Measurements from ENCODE around the gene C15orf40.
"Not testable (repeated sequence)": the region's sequence is repeated elsewhere in the genome, so short reads cannot be mapped to it uniquely, and the experiment has no call there.

C15orf40 gene

GRCh38 chr15:83011271-83012075 lies at the start of gene C15orf40:
TSS of gene C15orf40 (minus strand) at chr15:83011639. CDS start at chr15:83011607, 32 bp downstream.
- TF ChIP-seq GATA1 (IDR thresholded peaks at IDR 0.05; ENCODE audit: low read depth, low read length) (no peak), POLR2A (IDR thresholded peaks at IDR 0.05; ENCODE audit: low read length) (peak; percentile 83)
- peak; percentile 92 to 94 for DNase-seq

- peak; percentile 19 to 25 for DNase-seq
Observed at GRCh38 chr15:83057696-83058376, 46.4 kb upstream of the C15orf40 start.

GRCh38 chr15:83057002-83057401 lies 45.6 kb upstream of the C15orf40 start:
- TF ChIP-seq POLR2A (IDR thresholded peaks at IDR 0.05; ENCODE audit: low read length): no peak
- DNase-seq: no peak

More at GRCh38 chr15:83057696-83058376, 46.4 kb upstream of the C15orf40 start:
- peak; percentile 24 for TF ChIP-seq POLR2A (IDR thresholded peaks at IDR 0.05; ENCODE audit: low read length)
- no peak for TF ChIP-seq GATA1 (IDR thresholded peaks at IDR 0.05; ENCODE audit: low read depth, low read length)

GRCh38 chr15:83053151-83053550 lies 41.7 kb upstream of the C15orf40 start:
- TF ChIP-seq POLR2A (IDR thresholded peaks at IDR 0.05; ENCODE audit: low read length) (no peak), GATA1 (IDR thresholded peaks at IDR 0.05; ENCODE audit: low read depth, low read length) (no peak)
- DNase-seq: no peak

DNA sequence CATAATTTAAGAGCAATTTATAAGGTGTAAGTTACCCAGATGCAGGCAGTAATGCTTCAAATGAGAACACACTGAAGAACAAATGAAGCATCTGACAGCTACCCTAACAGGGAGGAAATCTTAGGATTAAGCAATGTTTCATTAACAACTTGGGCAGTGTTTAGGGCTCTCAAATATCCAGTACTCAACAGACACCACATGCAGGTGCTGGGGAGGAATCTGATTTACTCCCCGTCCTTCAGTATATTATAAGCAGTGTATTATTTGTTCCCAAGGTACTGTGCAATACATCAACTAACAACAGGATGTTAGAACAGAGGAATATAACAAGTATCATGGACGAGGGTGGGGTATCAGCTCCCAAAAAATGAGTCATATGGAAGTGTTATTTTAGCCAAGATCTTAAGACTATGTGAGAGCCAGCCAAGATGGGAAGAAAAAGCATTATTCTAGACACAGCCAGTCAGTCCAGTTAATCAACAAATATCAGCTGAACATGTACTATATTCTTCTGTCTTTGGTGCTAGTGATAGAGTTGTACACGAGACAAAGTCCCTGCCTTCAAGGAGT lies 35.2 kb upstream of the C15orf40 start:
- TF ChIP-seq GATA1 (IDR thresholded peaks at IDR 0.05; ENCODE audit: low read depth, low read length): no peak
- DNase-seq: no peak

GRCh38 chr15:83044156-83044555 lies 32.7 kb upstream of the C15orf40 start:
- TF ChIP-seq POLR2A (IDR thresholded peaks at IDR 0.05; ENCODE audit: low read length) (no peak), GATA1 (IDR thresholded peaks at IDR 0.05; ENCODE audit: low read depth, low read length) (no peak)
- no peak for DNase-seq

DNA sequence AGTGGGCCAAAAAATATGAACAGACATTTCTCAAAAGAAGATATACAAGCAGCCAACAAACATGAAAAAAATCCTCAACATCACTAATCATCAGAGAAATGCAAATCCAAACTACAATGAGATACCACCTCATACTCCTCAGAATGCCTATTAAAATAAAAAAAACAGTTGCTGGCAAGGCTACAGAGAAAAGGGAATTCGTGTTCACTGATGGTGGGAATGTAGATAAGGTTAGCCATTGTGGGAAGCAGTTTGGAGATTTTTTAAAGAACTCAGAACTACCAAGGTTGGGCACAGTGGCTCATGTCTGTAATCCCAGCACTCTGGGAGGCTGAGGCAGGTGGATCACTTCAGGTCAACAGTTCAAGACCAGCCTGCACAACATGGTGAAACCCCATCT lies 27.8 kb upstream of the C15orf40 start:
- DNase-seq: no peak
- TF ChIP-seq GATA1 (IDR thresholded peaks at IDR 0.05; ENCODE audit: low read depth, low read length): no peak
- TF ChIP-seq POLR2A (IDR thresholded peaks at IDR 0.05; ENCODE audit: low read length): no peak

DNA sequence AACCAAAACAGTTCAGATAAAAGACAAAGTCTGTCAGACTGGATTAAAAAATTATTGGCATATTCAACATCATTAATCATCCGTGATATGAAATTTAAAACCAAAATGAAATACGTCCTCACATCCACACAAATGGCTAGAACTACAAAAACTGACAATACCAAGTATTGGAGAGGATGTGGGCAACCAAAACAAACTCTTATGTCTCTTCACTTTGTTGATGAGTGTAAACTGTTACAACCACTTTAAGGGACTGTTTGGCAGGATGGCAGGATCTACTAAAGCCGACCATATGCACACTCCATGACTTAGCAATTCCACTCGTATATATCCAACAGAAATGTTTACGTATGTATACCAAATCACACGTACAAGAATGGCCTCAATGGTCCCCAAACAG lies 24.8 kb upstream of the C15orf40 start:
- TF ChIP-seq GATA1 (IDR thresholded peaks at IDR 0.05; ENCODE audit: low read depth, low read length) (no peak), POLR2A (IDR thresholded peaks at IDR 0.05; ENCODE audit: low read length) (no peak)
- DNase-seq: no peak

- DNase-seq: not testable (repeated sequence)
Observed at GRCh38 chr15:83031234-83031633, 19.8 kb upstream of the C15orf40 start.

DNA sequence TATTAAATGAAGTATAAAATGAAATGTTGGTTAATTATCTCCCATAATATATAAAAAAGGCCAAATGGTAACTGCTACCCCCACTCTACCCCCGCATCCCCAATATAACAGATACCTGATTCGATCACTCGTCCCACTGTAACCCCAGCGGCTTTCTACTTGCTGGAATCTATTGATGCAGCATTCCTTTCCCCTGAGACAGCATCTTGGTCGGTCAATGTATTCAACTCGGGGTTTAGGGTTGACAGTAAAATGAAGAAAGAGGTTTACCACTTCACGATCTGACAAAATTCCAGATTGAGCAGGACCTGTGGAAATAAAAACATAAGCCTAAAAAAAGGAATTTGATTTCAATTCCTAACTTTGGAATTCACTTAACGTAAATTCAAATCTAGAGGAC lies 18.6 kb upstream of the C15orf40 start:
- TF ChIP-seq POLR2A (IDR thresholded peaks at IDR 0.05; ENCODE audit: low read length) (no peak), GATA1 (IDR thresholded peaks at IDR 0.05; ENCODE audit: low read depth, low read length) (no peak)
- DNase-seq: no peak

GRCh38 chr15:83018436-83018835 lies 7.0 kb upstream of the C15orf40 start:
- no peak for DNase-seq
- TF ChIP-seq GATA1 (IDR thresholded peaks at IDR 0.05; ENCODE audit: low read depth, low read length): no peak
- no peak for TF ChIP-seq POLR2A (IDR thresholded peaks at IDR 0.05; ENCODE audit: low read length)

- TF ChIP-seq GATA1 (IDR thresholded peaks at IDR 0.05; ENCODE audit: low read depth, low read length): no peak
- no peak for TF ChIP-seq POLR2A (IDR thresholded peaks at IDR 0.05; ENCODE audit: low read length)
Observed at GRCh38 chr15:83016906-83017305, 5.5 kb upstream of the C15orf40 start.

GRCh38 chr15:83015361-83015760 lies 3.9 kb upstream of the C15orf40 start:
- DNase-seq: no peak

More at GRCh38 chr15:83016906-83017305, 5.5 kb upstream of the C15orf40 start:
- no peak for DNase-seq

DNA sequence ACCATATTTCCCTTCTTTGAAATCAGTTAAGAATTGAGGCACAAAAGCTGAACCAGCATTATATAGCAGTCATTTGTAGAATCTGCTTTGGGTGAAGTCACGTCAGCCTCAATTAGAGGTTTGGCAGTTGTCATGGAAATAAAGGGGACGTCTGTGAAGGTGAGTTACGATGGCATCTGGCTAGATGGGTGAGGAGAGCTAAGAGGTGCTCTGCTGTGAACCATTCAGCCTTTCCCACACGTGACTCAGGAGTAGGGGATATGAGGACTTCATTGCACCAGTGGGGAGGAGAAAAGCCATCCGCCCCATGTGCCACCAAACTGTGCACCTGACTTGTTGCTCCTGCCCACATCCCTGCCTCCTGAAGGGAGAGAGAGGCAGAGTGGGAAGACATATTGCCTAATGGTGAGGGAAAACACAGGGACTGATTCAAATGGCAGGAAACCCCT lies 2.8 kb upstream of the C15orf40 start:
- DNase-seq: peak in 1 of 2 experiments; percentile 7
- TF ChIP-seq GATA1 (IDR thresholded peaks at IDR 0.05; ENCODE audit: low read depth, low read length) (no peak), POLR2A (IDR thresholded peaks at IDR 0.05; ENCODE audit: low read length) (no peak)

More at GRCh38 chr15:83015361-83015760, 3.9 kb upstream of the C15orf40 start:
- TF ChIP-seq GATA1 (IDR thresholded peaks at IDR 0.05; ENCODE audit: low read depth, low read length): no peak
- no peak for TF ChIP-seq POLR2A (IDR thresholded peaks at IDR 0.05; ENCODE audit: low read length)
